ENCODE results near the gene GABRA4.

GABRA4 gene

GRCh38 chr4:46927201-46927600 lies 66.2 kb downstream of the GABRA4 start:
- no peak for DNase-seq

- DNase-seq, result no peak
Observed at GRCh38 chr4:46924789-46925529, 68.4 kb downstream of the GABRA4 start.

DNA sequence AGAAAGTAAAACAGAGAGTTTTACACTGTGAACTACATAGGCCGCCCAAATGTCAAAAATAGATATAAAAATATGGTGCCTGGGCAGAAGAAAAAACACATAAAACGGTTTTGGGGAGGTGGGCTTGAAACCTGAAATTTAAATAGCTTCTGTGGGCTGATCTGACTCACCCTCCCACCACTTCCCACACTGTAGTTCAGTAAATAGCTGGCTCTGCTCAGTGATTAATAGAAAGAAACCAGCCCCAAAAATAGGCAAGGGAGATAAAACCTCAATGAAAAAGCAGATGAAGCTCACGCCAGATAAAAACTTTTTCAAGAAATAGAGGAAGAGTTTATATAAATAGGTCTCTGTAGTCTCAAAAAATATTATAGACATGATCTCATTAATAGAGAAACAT lies 71.2 kb downstream of the GABRA4 start:
- DNase-seq, result no peak

GRCh38 chr4:46909078-46909477 lies 84.3 kb downstream of the GABRA4 start, which contains the start of gene COX7B2:
Gene COX7B2 (minus strand): TSS chr4:46909245. CDS start chr4:46735192, 174,053 bp downstream.
- DNase-seq, result no peak

- no peak for DNase-seq
Observed at GRCh38 chr4:46908148-46908547, 85.2 kb downstream of the GABRA4 start.

GRCh38 chr4:46900082-46900481 lies 93.3 kb downstream of the GABRA4 start:
- DNase-seq, result no peak

DNA sequence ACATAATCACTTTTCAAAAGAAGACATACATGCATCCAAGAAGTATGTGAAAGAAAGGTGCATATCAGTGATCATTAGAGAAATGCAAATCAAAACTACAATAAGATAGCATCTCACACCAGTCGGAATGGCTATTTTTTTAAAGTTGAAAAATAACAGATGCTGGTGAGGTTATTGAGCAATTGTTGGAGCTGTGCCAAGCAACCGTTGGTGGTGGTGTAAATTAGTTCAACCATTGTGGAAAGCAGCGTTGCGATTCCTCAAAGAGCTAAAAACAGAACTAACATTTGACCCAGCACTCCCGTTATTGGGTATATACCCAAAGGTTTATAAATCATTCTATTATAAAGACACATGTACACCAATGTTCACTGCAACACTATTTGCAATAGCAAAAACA lies 98.6 kb downstream of the GABRA4 start:
- DNase-seq, result peak in 3 of 4 experiments; percentile 13 to 41 (median 34)

GRCh38 chr4:46890056-46890455 lies 103.3 kb downstream of the GABRA4 start:
- DNase-seq, result no peak

- DNase-seq, result no peak
Observed at GRCh38 chr4:46889410-46889809, 104.0 kb downstream of the GABRA4 start.

DNA sequence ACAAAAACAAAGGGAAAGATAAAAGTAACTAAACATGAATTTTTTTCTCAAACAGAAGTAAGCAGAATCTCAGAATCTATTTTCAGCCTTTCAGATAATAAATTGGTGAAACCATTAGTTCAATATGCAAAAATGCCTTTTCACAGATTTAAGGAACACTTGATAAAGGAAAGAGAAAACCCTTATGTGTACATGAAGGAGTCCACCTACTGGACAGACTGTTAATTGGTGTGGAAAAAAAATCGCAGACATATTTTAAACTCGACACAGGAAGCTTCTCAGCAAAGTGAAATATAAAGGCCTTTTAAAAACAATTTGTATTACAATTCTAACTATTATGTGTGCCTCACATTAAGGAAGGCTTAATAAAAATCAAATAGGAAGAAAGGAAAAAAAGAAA lies 106.7 kb downstream of the GABRA4 start:
- DNase-seq, result peak in 2 of 4 experiments; percentile 2 to 22

DNA sequence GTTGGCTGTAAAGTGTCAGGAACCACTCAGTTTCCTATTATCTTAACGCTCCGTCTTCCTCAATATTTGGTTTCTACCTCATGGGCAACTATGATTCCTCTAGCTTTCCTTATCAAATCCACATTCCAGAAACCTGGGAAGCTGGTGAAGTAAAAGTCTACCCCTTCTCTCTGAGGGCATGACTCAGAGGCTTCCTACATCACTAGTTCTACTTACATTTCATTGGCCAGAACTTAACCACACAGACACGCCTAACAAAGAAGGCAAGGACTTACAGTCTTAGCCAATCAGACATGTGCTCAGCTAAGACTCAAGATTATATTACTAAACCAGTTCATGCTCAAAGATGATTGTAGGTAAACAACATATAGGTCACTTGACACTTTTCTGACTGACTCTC lies 114.7 kb downstream of the GABRA4 start:
- no peak for DNase-seq

- DNase-seq, result no peak
Observed at GRCh38 chr4:46874811-46875210, 118.6 kb downstream of the GABRA4 start.

DNA sequence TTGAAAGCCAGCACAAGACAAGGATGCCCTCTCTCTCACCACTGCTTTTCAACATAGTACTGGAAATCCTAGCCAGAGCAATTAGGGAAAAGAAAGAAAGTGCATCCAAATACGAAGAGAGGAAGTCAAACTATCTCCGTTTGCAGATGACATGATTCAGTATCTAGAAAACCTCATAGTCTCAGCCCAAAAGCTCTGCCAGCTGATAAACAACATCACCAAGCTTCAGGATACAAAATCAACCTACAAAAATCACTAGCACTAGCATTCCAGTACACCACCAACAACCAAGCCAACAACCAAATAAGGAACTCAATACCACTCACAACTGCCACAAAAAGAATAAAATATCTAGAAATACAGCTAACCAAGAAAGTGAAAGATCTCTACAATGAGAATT lies 123.0 kb downstream of the GABRA4 start:
- DNase-seq, result no peak

Measured in suppressor macrophage (primary cell).